H1 (cell line): ENCODE data around the gene ADAM22. TPM values are rescaled to one million over a fixed set of nuclear protein-coding genes. Genes with fewer than 3 reads are reported as not detected.

Experiments used
- CTCF ChIA-PET: fragments of 300-600 bp; sonication (Branson Sonifier 250); formaldehyde crosslinking; loops from one replicate; lab custom pipeline; 2021; ENCODE audit not compliant: partially characterized antibody; lab: Charles Lee
- POLR2A ChIA-PET: fragments of 300-600 bp; sonication (Branson Sonifier 250); formaldehyde crosslinking; loops from one replicate; lab custom pipeline; 2021; ENCODE audit warnings: inconsistent platforms; ENCODE audit not compliant: partially characterized antibody; lab: Charles Lee
- DNase-seq, 2 experiments: peaks; one replicate each; pipeline versions ENCODE4 v3.0.0 to v3.0.0-alpha.2; 2010 to 2022; ENCODE audit warnings: low spot score in 2 of 2, low read depth in 1 of 2, mixed read lengths in 1 of 2
- FAIRE-seq: peaks from 2 replicates; lab custom pipeline; 2011; peaks lifted over from hg19 to GRCh38; lab: Jason Lieb, UNC
- H2AFZ ChIP-seq: 2 replicates; pipeline ENCODE4 v1.8.1; 2012; ENCODE audit warnings: low read length, inconsistent platforms
- H2AK5ac ChIP-seq: 2 replicates; pipeline ENCODE4 v1.6.1; 2013; ENCODE audit warnings: low read depth, low read length
- H2BK120ac ChIP-seq: replicated peaks from 2 replicates; pipeline ENCODE3; 2013; ENCODE audit warnings: low read depth, low read length, inconsistent platforms
- H2BK12ac ChIP-seq: 2 replicates; pipeline ENCODE4 v1.6.1; 2013; ENCODE audit warnings: low read depth, low read length
- H2BK15ac ChIP-seq: 2 replicates; pipeline ENCODE4 v1.6.1; 2013; ENCODE audit warnings: low read length
- H2BK20ac ChIP-seq: 2 replicates; pipeline ENCODE4 v1.6.1; 2013; ENCODE audit warnings: low read length
- H2BK5ac ChIP-seq: 2 replicates; pipeline ENCODE4 v1.6.1; 2013; ENCODE audit warnings: low read depth, low read length
- H3K14ac ChIP-seq: 2 replicates; pipeline ENCODE4 v1.6.1; 2013; ENCODE audit warnings: inconsistent platforms; ENCODE audit not compliant: insufficient read length
- H3K18ac ChIP-seq: 2 replicates; pipeline ENCODE4 v1.6.1; 2013; ENCODE audit warnings: low read length; ENCODE audit errors: extremely low read depth
- H3K23ac ChIP-seq: 2 replicates; pipeline ENCODE4 v1.6.1; 2013; ENCODE audit warnings: inconsistent platforms; ENCODE audit not compliant: insufficient read length
- H3K23me2 ChIP-seq: 2 replicates; pipeline ENCODE4 v1.6.1; 2013; ENCODE audit warnings: low read depth, low read length
- H3K27ac ChIP-seq: 2 replicates; pipeline ENCODE4 v1.6.1; 2011; ENCODE audit warnings: low read depth, low read length, inconsistent platforms
- H3K27me3 ChIP-seq, 4 experiments: replicated peaks in 1 of 4; 1 replicate in 1 of 4; 2 replicates in 3 of 4; pipeline versions ENCODE4 v1.6.1 to v1.8.1; 2011 to 2013; ENCODE audit warnings: low read length in 3 of 4, mild to moderate bottlenecking in 3 of 4, inconsistent platforms in 2 of 4, mixed read lengths in 2 of 4, moderate library complexity in 1 of 4; ENCODE audit not compliant: control insufficient read depth in 3 of 4, insufficient read depth in 3 of 4; ENCODE audit errors: extremely low read depth in 1 of 4
- H3K36me3 ChIP-seq, 4 experiments: 2 replicates each; pipeline versions ENCODE4 v1.6.1 to v1.8.1; 2011 to 2013; ENCODE audit warnings: mild to moderate bottlenecking in 4 of 4, low read length in 3 of 4, moderate library complexity in 2 of 4, control low read depth in 1 of 4, inconsistent platforms in 1 of 4; ENCODE audit not compliant: insufficient read depth in 4 of 4, control insufficient read depth in 2 of 4
- H3K4ac ChIP-seq: replicated peaks from 2 replicates; pipeline ENCODE3; 2013; ENCODE audit warnings: low read length, low read depth, mixed read lengths, inconsistent platforms; ENCODE audit not compliant: insufficient read length
- H3K4me1 ChIP-seq, 4 experiments: replicated peaks in 1 of 4; 1 replicate in 1 of 4; 2 replicates in 3 of 4; pipeline versions ENCODE4 v1.6.1 to v1.8.1; 2011 to 2013; ENCODE audit warnings: low read length in 3 of 4, inconsistent platforms in 2 of 4, mixed read lengths in 1 of 4; ENCODE audit not compliant: insufficient read depth in 4 of 4, control insufficient read depth in 3 of 4
- H3K4me2 ChIP-seq, 2 experiments: 2 replicates each; pipeline versions ENCODE4 v1.6.1 to v1.8.1; 2011 to 2013; ENCODE audit warnings: low read depth in 2 of 2, low read length in 2 of 2, control low read depth in 1 of 2, inconsistent platforms in 1 of 2, mild to moderate bottlenecking in 1 of 2; ENCODE audit not compliant: insufficient read depth in 1 of 2
- H3K4me3 ChIP-seq, 4 experiments: fragments of 200-600, 300-600 bp in 1 of 4; sonication (generic), shearing (Covaris generic), sonication (Bioruptor Twin) in 1 of 4; 2 replicates each; pipeline versions ENCODE4 v1.5.1 to v1.8.1; 2011 to 2016; ENCODE audit warnings: low read length in 4 of 4, low read depth in 3 of 4, control low read depth in 2 of 4, inconsistent platforms in 2 of 4, mild to moderate bottlenecking in 2 of 4, mixed read lengths in 1 of 4, moderate library complexity in 1 of 4; ENCODE audit not compliant: insufficient read depth in 2 of 4; ENCODE audit errors: extremely low read depth in 1 of 4
- H3K56ac ChIP-seq: replicated peaks from 2 replicates; pipeline ENCODE3; 2013; ENCODE audit warnings: low read depth, mild to moderate bottlenecking, mixed read lengths, low read length, inconsistent platforms; ENCODE audit not compliant: insufficient read length
- H3K79me1 ChIP-seq: 2 replicates; pipeline ENCODE4 v1.6.1; 2013; ENCODE audit warnings: low read depth, low read length, control low read depth
- H3K79me2 ChIP-seq, 2 experiments: 2 replicates each; pipeline versions ENCODE4 v1.6.1 to v1.8.1; 2012 to 2013; ENCODE audit warnings: low read length in 2 of 2, mild to moderate bottlenecking in 2 of 2, inconsistent platforms in 1 of 2; ENCODE audit not compliant: insufficient read depth in 2 of 2, control insufficient read depth in 1 of 2
- H3K9ac ChIP-seq, 4 experiments: replicated peaks in 1 of 4; 1 replicate in 1 of 4; 2 replicates in 3 of 4; pipeline versions ENCODE4 v1.6.1 to v1.8.1; 2011 to 2013; ENCODE audit warnings: low read depth in 3 of 4, low read length in 3 of 4, control low read depth in 2 of 4, mild to moderate bottlenecking in 2 of 4, moderate library complexity in 2 of 4, inconsistent platforms in 1 of 4; ENCODE audit errors: extremely low read depth in 1 of 4
- H3K9me3 ChIP-seq, 2 experiments: 2 replicates each; pipeline versions ENCODE4 v1.6.1 to v1.8.1; 2012 to 2013; ENCODE audit warnings: mild to moderate bottlenecking in 2 of 2, moderate library complexity in 2 of 2, control low read depth in 1 of 2, inconsistent platforms in 1 of 2, low read depth in 1 of 2, low read length in 1 of 2, mixed read lengths in 1 of 2; ENCODE audit not compliant: insufficient read depth in 2 of 2
- H4K20me1 ChIP-seq, 2 experiments: replicated peaks in 1 of 2; 2 replicates each; pipeline versions ENCODE3 to v1.8.1; 2011 to 2013; ENCODE audit warnings: inconsistent platforms in 2 of 2, low read length in 2 of 2, mild to moderate bottlenecking in 1 of 2; ENCODE audit not compliant: insufficient read depth in 2 of 2, control insufficient read depth in 1 of 2
- H4K5ac ChIP-seq: 2 replicates; pipeline ENCODE4 v1.6.1; 2013; ENCODE audit warnings: low read length, low read depth, mixed read lengths, inconsistent platforms; ENCODE audit not compliant: insufficient read length
- H4K8ac ChIP-seq: 2 replicates; pipeline ENCODE4 v1.8.0; 2013; ENCODE audit warnings: mild to moderate bottlenecking, moderate library complexity, low read length, inconsistent platforms; ENCODE audit not compliant: insufficient read depth; ENCODE audit errors: extremely low read depth
- H4K91ac ChIP-seq: replicated peaks from 2 replicates; pipeline ENCODE3; 2013; ENCODE audit warnings: low read length, mixed read lengths, inconsistent platforms; ENCODE audit not compliant: insufficient read length
- CBX8 ChIP-seq: fragments of 300-800, 300-1000 bp; sonication (generic); IDR thresholded peaks from 2 replicates; pipeline ENCODE4 v1.7.1; 2016; ENCODE audit warnings: low read depth, low read length, borderline replicate concordance
- CHD1 ChIP-seq: IDR thresholded peaks from 2 replicates; pipeline ENCODE4 v1.6.1; 2012; ENCODE audit warnings: low read depth, low read length, improper control_type of control experiment
- HDAC2 ChIP-seq, 2 experiments: fragments of 300-600 bp in 1 of 2; sonication (generic) in 1 of 2; IDR thresholded peaks; 2 replicates each; pipeline ENCODE4 v1.6.1; 2011 to 2012; ENCODE audit warnings: low read depth in 2 of 2, low read length in 2 of 2, mild to moderate bottlenecking in 2 of 2, moderate library complexity in 2 of 2, borderline replicate concordance in 1 of 2, inconsistent platforms in 1 of 2
- KDM1A ChIP-seq: fragments of 200-600, 300-600 bp; sonication (generic); IDR thresholded peaks from 2 replicates; pipeline ENCODE4 v1.7.1; 2016; ENCODE audit warnings: mild to moderate bottlenecking, low read length, borderline replicate concordance
- MAX ChIP-seq: IDR thresholded peaks from 2 replicates; pipeline ENCODE4 v1.6.1; 2012; ENCODE audit warnings: inconsistent platforms
- RFX5 ChIP-seq: IDR thresholded peaks from 2 replicates; pipeline ENCODE4 v1.6.1; 2011; ENCODE audit warnings: low read depth, low read length, improper control_type of control experiment, borderline replicate concordance
- SIRT6 ChIP-seq: IDR thresholded peaks from one replicate; pipeline ENCODE4 v1.7.1; 2012; ENCODE audit warnings: low read length, inconsistent platforms
- TAF1 ChIP-seq: IDR thresholded peaks from 2 replicates; pipeline ENCODE4 v1.6.1; 2011; ENCODE audit warnings: mild to moderate bottlenecking, low read depth, low read length
- TCF12 ChIP-seq: IDR thresholded peaks from 2 replicates; pipeline ENCODE4 v1.6.1; 2011; ENCODE audit warnings: low read depth, mild to moderate bottlenecking, low read length
- TEAD4 ChIP-seq: IDR thresholded peaks from 2 replicates; pipeline ENCODE4 v1.6.1; 2012; ENCODE audit warnings: low read depth, low read length, inconsistent platforms, mixed read lengths
- YY1 ChIP-seq: IDR thresholded peaks from 2 replicates; pipeline ENCODE4 v1.6.1; 2011; ENCODE audit warnings: low read depth, mild to moderate bottlenecking, low read length
- ZNF274 ChIP-seq: IDR thresholded peaks from 2 replicates; pipeline ENCODE4 v1.7.0; 2012; ENCODE audit warnings: low read length, borderline replicate concordance; ENCODE audit errors: extremely low read depth
- WGBS, 2 experiments: shearing (Covaris generic) in 1 of 2; methylation state at CpG; one replicate each; pipeline versions ENCODE4 v1.1.6 to v1.1.7; 2013 to 2015; ENCODE audit warnings: low lambda C conversion rate in 2 of 2, mixed read lengths in 2 of 2, inconsistent platforms in 1 of 2, low coverage in 1 of 2, missing lambda C conversion rate in 1 of 2; ENCODE audit not compliant: insufficient replicate concordance in 2 of 2, insufficient coverage in 1 of 2, insufficient read length in 1 of 2; ENCODE audit errors: extremely low coverage in 1 of 2, missing lambda C conversion rate in 1 of 2; 5-methylcytosine and 5-hydroxymethylcytosine counted together
- polyA plus RNA-seq, 7 experiments: library from polyadenylated mRNA; depleted of rRNA in 3 of 7; stranded (reverse) in 5 of 7; unstranded in 2 of 7; fragments of >200 nt in 5 of 7; fragments of 200-250 nt in 2 of 7; gene quantifications; 1 replicate in 5 of 7; 2 replicates in 1 of 7; 4 replicates in 1 of 7; pipeline versions ENCODE4 v1.2.1 to v1.2.3, GENCODE V29; 2011 to 2013; ENCODE audit warnings: missing spikeins in 2 of 7, mixed read lengths in 2 of 7
- total RNA-seq: library from RNA; stranded (reverse); fragmentation: NEBNext Ultra II Directional; extraction: Animal tissue kit (Norgen Biotek cat#: 25700); gene quantifications from 2 replicates; pipeline ENCODE4 v1.2.1, GENCODE V29; 2021

Gene ADAM22
- total and polyA plus RNA-seq, 2 of the 8 experiments (the other 6 are each of a cell fraction or from before 2014, with no cell fraction given): 4.6 to 21.4 TPM

GRCh38 chr7:88151119-88151790 lies 217.2 kb downstream of the ADAM22 start:
- no peak for FAIRE-seq
- no peak for TF ChIP-seq HDAC2 (IDR thresholded peaks at IDR 0.05; ENCODE audit: borderline replicate concordance in 1 of 2, low read depth in 2 of 2, low read length in 2 of 2)
- TF ChIP-seq ZNF274: no peak
- TF ChIP-seq RFX5: no peak
- no peak for TF ChIP-seq YY1
- no peak for TF ChIP-seq SIRT6
- TF ChIP-seq TCF12: no peak
- TF ChIP-seq CHD1: no peak
- no peak for TF ChIP-seq KDM1A
- no peak for TF ChIP-seq TEAD4
- no peak for TF ChIP-seq TAF1
- no peak for TF ChIP-seq CBX8
- no peak for TF ChIP-seq MAX
- WGBS, 2 experiments: 91% methylated on average over 7 of the region's 7 CpGs; no CpG with 5 or more reads in 1 of the 2 experiments

More at GRCh38 chr7:88151119-88151790, 217.2 kb downstream of the ADAM22 start:
- H3K9me3 ChIP-seq: no peaks in the 10 kb centered on the region
- no peaks in the 10 kb centered on the region for H3K23me2 ChIP-seq
- 0 out of 8 replicates have a peak, but pooled peaks cover 0 to 3% (median 0%) of the 10 kb centered on the region in 4 experiments for H3K36me3 ChIP-seq
- ChIA-PET POLR2A (no interaction called here), CTCF (interaction anchor here (2.7 kb wide), 1 partner anchor 18 kb away, joined by 11 read pairs; no protein-coding TSS in a partner anchor)
- no peak overlapping the region for H3K23ac ChIP-seq
- H3K14ac ChIP-seq: no peak overlapping the region
- no peaks in the 10 kb centered on the region for H3K27me3 ChIP-seq
- H3K9ac ChIP-seq: no peak overlapping the region
- no peak overlapping the region for H4K5ac ChIP-seq
- no peak overlapping the region for H4K91ac ChIP-seq
- no peak overlapping the region for H3K18ac ChIP-seq
- no peak overlapping the region for H3K56ac ChIP-seq
- H3K79me1 ChIP-seq: no peaks in the 10 kb centered on the region
- no peak for DNase-seq
- no peak overlapping the region for H3K4me2 ChIP-seq
- H3K4me3 ChIP-seq: no peak overlapping the region
- no peak overlapping the region for H3K4ac ChIP-seq
- H2AFZ ChIP-seq: no peak overlapping the region
- H2BK12ac ChIP-seq: no peak overlapping the region
- H2BK15ac ChIP-seq: no peak overlapping the region
- peaks cover 0 to 4% (median 1%) of the 10 kb centered on the region in 4 experiments; a peak in 2 of 7 replicates for H3K4me1 ChIP-seq
- no peak overlapping the region; the same call in 1 of the 2 replicates for H3K27ac ChIP-seq
- H2BK120ac ChIP-seq: no peak overlapping the region
- no peak overlapping the region for H2BK20ac ChIP-seq
- H2AK5ac ChIP-seq: no peak overlapping the region
- no peak overlapping the region for H4K8ac ChIP-seq
- H4K20me1 ChIP-seq: no peaks in the 10 kb centered on the region
- H2BK5ac ChIP-seq: no peak overlapping the region
- no peaks in the 10 kb centered on the region for H3K79me2 ChIP-seq
